ENCODE measurements around the gene SPEM3.

SPEM3 gene

GRCh38 chr17:7403977-7404736 is 24.5 kb upstream of the SPEM3 start, which contains the start of gene TMEM256:
Gene TMEM256 (minus strand): TSS chr17:7404097. CDS start chr17:7404084, 13 bp downstream.
- DNase-seq = peak; percentile 84 to 93 (median 92)

GRCh38 chr17:7404737-7405349 is 23.8 kb upstream of the SPEM3 start:
- DNase-seq = peak in 2 of 4 experiments; percentile 70 to 81

GRCh38 chr17:7405350-7406234 is 23.1 kb upstream of the SPEM3 start:
- no peak for DNase-seq

GRCh38 chr17:7406235-7406825 is 22.3 kb upstream of the SPEM3 start:
- no peak for DNase-seq

DNA sequence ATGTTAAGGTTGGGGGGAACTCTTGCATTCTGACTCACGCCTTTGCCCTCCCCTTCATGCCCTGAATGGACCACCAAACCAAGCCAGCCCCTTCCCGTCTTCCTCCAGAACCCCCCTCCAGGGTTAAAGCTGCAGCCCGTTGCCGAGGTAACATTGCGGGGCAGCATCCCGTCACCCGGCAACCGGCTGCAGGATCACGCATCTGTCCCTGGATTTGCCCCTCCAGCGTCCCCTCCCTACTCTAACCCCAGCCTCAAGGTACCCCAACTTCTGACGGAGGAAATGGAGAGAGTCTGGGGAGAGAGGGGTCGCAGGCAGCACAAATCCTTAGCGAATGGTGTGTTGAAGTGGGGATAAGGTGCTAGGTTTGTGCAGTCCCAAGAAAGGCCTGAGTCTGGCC is 21.6 kb upstream of the SPEM3 start:
- DNase-seq = no peak

DNA sequence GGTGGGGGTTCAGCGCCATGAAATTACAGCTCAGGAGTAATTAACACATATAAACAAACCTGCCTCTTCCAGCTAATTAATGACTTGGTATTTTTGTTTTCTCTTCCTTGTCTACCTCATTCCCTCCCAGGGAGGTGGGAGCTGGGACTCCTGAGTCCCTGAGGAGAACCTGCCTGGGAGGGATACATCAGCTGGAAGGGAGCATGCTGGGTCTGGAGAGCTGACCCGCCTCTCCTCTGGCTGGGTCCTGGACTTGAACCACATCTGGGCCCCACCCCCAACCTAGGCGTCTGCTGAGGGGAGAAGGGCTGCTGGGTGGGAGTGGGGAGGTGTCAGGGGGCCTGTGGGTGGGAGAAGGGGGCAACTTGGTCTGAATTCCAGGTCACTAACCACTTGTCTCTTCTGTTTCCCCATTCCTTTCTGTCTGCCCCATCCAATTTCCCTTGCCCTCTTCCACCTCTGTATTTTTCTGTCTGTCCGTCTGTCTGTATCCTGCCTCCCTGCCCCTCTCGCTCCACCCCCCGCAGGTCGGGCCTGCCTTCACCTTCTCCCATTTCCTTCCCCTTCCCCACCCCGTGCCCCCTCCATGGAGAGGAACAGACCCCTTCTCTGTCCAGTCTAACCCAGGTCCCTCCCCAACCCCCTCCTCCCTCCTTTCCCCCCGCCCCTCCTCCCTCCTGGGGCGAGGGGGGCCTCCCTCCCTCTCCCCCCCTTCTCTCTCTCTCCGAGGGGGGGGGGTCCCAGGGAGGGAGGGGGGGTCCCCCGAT is 21.0 kb upstream of the SPEM3 start, which contains the start of gene NLGN2:
Gene NLGN2 (plus strand): TSS at position 361 of the 767 bp plus-strand sequence. CDS start 411 bp downstream, outside the sequence.
- no peak for DNase-seq

DNA sequence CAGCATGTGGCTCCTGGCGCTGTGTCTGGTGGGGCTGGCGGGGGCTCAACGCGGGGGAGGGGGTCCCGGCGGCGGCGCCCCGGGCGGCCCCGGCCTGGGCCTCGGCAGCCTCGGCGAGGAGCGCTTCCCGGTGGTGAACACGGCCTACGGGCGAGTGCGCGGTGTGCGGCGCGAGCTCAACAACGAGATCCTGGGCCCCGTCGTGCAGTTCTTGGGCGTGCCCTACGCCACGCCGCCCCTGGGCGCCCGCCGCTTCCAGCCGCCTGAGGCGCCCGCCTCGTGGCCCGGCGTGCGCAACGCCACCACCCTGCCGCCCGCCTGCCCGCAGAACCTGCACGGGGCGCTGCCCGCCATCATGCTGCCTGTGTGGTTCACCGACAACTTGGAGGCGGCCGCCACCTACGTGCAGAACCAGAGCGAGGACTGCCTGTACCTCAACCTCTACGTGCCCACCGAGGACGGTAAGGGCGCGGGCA is 20.4 kb upstream of the SPEM3 start:
- peak in 1 of 4 experiments; percentile 15 for DNase-seq

GRCh38 chr17:7408863-7409262 is 19.8 kb upstream of the SPEM3 start:
- no peak for DNase-seq

DNA sequence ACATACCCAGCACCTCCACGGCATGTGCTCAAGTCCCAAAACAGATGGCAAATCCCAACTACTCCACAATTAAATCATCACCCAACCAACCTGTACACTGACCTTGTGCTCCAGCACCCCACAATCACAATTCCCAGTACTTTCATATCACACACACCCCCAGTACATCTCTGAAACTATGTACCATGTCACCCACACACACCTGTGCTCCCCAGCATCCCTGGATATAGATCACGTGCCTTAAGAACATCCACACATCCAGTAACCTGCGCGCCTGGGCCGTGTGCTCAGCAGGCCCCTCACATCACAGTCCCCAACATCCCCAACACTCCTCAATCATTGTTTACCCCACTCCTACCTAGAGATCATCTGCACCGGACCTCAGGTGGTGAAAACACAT is 18.9 kb upstream of the SPEM3 start:
- DNase-seq = no peak

DNA sequence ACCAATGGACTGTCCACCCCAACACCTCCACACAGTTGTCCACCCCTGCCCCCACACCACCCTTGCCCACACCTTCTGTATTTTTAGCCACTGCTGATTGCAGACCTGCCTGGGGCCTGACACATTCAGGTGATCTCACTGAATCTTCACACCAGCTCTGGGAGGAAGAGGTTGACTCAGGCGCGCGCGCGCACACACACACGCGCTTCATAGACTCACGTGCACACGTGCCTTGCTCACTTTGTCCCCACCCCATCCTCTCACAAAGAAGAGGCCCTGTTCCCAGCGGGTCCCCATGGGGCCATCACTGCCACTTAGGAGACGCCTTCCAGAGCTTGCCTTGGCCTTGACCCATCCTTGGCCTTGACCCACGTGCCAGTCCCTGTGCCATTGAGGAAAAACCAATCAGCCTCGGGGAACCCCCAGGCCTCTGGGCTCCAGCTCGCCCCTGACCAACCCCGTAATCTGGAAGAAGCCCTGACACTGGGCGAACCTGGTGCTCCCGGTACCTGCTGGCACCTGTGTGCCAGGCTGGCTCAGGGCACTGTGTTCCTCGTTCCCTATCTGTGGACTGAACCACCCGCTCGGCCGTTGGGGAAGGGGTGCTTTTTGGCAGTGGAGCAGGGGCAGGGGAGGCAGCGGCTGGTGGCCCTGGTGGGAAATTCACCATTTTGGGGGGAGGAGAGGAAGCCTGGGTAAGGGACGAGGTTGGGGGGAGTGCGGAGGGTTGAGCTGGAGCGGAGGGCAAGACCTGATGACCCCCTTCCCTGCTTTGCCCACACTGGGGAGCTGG is 17.8 kb upstream of the SPEM3 start:
- no peak for DNase-seq

DNA sequence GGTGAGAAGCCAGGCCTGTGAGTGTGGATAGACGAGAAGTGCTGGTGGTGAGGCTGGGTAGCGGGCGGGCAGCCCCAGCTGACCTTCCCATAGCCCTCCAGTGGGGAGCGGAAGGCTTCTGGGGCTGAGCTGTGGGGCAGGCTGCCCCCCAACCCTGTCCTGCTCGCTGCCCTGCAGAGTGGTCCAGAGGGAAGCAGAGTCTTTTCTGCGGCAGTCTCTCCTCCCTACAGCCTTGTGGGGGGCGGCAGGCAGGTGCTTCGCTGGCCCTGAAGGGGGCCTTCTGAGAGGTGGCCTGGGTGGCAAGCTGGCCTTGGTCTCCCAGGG is 17.3 kb upstream of the SPEM3 start:
- no peak for DNase-seq

- no peak for DNase-seq
These were observed 15.2 kb upstream of the SPEM3 start for GRCh38 chr17:7413346-7413985.

DNA sequence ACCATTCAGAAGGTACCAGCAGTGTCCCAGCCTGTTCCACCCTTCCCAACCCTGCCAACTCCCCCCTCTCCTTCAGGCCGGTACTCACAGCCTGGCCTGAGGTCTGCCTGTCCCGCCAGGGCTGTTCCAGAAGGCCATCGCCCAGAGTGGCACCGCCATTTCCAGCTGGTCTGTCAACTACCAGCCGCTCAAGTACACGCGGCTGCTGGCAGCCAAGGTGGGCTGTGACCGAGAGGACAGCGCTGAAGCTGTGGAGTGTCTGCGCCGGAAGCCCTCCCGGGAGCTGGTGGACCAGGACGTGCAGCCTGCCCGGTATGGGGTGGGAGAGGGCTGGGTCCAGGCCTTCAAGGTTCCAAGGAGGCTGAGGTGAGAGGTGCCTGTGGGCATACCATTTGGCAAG is 13.8 kb upstream of the SPEM3 start:
- no peak for DNase-seq

DNA sequence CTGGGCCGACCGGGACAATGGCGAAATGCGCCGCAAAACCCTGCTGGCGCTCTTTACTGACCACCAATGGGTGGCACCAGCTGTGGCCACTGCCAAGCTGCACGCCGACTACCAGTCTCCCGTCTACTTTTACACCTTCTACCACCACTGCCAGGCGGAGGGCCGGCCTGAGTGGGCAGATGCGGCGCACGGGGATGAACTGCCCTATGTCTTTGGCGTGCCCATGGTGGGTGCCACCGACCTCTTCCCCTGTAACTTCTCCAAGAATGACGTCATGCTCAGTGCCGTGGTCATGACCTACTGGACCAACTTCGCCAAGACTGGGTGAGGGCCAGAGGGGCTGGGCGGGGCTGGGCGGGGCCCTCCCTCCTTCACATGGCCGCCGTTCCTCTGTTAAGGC is 12.9 kb upstream of the SPEM3 start:
- no peak for DNase-seq

DNA sequence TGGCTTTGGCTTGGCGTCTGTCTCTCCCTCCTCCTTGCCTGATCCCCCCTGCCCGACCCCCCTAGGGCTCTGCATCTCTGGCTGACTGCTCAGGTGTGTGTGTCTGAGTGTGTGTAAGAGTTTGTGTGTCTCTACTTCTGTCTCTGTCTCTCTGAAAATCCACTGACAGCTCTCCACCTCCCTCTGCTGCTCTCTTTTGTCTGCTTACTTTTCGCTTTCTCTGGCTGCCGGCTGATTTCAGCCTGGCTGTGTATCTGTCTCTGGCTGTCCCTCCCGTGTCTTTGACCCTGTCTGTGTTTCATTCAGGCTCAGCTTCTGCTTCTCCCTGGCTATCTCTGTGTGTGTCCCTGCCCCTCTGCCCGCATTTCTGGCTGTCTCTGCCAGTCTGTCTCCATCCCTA is 12.3 kb upstream of the SPEM3 start:
- DNase-seq = no peak

GRCh38 chr17:7417056-7417655 is 11.5 kb upstream of the SPEM3 start:
- DNase-seq = no peak

DNA sequence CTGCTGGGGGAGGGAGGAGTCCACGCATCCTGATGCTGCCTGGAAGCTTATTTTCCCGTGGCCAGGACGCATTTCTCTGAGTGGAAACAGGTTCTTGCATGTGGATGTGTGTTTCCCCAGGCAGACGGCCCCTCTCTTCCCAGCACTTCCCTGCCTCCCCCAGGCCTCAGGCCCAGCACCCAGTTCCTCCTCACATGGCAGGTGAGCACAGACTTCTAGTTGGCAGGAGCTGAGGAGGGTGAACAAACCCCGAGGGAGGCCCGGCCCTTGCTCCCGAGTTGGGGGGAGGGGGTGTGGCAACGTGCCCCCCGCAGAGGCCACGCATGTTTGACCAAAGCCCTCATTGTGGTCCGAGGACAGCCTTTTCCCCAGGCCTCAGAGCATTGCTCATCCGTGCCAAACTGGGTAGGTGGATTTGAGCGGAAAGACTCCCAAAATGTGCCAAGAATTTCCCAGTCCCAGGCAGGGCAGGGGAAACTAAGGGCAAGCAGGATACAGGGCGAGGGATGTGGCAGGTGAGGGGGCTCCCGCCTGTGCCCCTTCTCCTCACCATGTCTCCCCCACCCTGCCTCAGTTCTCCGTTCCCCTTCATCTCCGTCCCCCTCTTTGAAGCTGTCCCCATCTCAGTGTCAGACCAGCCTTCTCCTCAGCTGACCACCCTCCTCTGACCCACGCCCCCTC is 10.0 kb upstream of the SPEM3 start:
- no peak for DNase-seq

GRCh38 chr17:7419819-7420610 is 8.6 kb upstream of the SPEM3 start, which contains the start of gene SPEM1:
Gene SPEM1 (plus strand): TSS chr17:7420324. CDS start chr17:7420385, 61 bp downstream.
- no peak for DNase-seq

DNA sequence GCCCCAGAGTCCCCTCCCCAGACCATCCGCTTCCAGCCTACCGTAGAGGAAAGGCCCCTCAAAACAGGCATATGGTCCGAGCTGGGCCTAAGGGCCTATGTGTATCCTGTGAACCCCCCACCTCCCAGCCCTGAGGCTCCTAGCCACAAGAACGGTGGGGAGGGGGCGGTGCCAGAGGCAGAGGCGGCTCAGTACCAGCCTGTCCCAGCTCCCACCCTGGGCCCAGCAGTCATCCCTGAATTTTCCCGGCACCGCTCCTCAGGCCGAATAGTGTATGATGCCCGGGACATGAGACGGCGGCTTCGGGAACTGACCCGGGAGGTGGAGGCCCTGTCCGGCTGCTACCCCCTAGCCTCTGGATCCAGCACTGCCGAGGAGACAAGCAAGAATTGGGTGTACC is 7.5 kb upstream of the SPEM3 start:
- no peak for DNase-seq
